SU-DHL-6 (cell line): ENCODE results near the gene DIS3L2.

Experiments used
- H2AFZ ChIP-seq: fragments of 200-600 bp; sonication (generic); 2 replicates; pipeline ENCODE4 v1.6.1; 2014; ENCODE audit warnings: low read depth, mild to moderate bottlenecking, moderate library complexity, mixed read lengths, antibody characterized with exemption, low read length; ENCODE audit not compliant: severe bottlenecking
- H3F3A ChIP-seq: fragments of 200-600 bp; shearing (Covaris generic); 2 replicates; pipeline ENCODE4 v1.6.0; 2016; ENCODE audit warnings: antibody characterized with exemption, mild to moderate bottlenecking; ENCODE audit not compliant: insufficient read depth
- H3K27ac ChIP-seq: fragments of 200-600 bp; sonication (generic); 2 replicates; pipeline ENCODE4 v1.5.1; 2016; ENCODE audit warnings: low read depth, mild to moderate bottlenecking, low read length, moderate library complexity, mixed read lengths
- H3K27me3 ChIP-seq: fragments of 200-600 bp; sonication (generic), shearing (Covaris generic); 2 replicates; pipeline ENCODE4 v1.6.0; 2014; ENCODE audit warnings: mild to moderate bottlenecking, low read length
- H3K36me3 ChIP-seq: fragments of 200-600 bp; sonication (generic); 2 replicates; pipeline ENCODE4 v1.6.1; 2014; ENCODE audit warnings: mild to moderate bottlenecking, low read length, mixed read lengths
- H3K4me2 ChIP-seq: fragments of 300-600, 200-600 bp; shearing (Covaris generic), sonication (generic); 2 replicates; pipeline ENCODE4 v1.6.0; 2014; ENCODE audit warnings: low read length, low read depth, mild to moderate bottlenecking; ENCODE audit not compliant: poor library complexity, severe bottlenecking
- H3K4me3 ChIP-seq: fragments of 200-600 bp; sonication (generic); 2 replicates; pipeline ENCODE4 v1.5.1; 2014; ENCODE audit warnings: antibody characterized with exemption, low read length, mild to moderate bottlenecking, mixed read lengths; ENCODE audit not compliant: insufficient read depth, poor library complexity, severe bottlenecking
- H3K79me2 ChIP-seq: fragments of 200-600 bp; sonication (generic); 2 replicates; pipeline ENCODE4 v1.6.1; 2014; ENCODE audit warnings: mild to moderate bottlenecking, low read length, moderate library complexity; ENCODE audit not compliant: insufficient read depth
- H3K9ac ChIP-seq: fragments of 200-600 bp; sonication (generic); 2 replicates; pipeline ENCODE4 v1.7.0; 2014; ENCODE audit warnings: mild to moderate bottlenecking, low read length
- H3K9me2 ChIP-seq: fragments of 200-600 bp; sonication (generic); replicated peaks from 2 replicates; pipeline ENCODE4 v1.6.1; 2014; ENCODE audit warnings: low read length; ENCODE audit not compliant: insufficient read depth
- H3K9me3 ChIP-seq: fragments of 200-600 bp; sonication (generic); 2 replicates; pipeline ENCODE4 v1.6.1; 2014; ENCODE audit warnings: low read length, mixed read lengths; ENCODE audit not compliant: insufficient read depth
- H4K20me1 ChIP-seq: fragments of 200-600 bp; sonication (generic); 2 replicates; pipeline ENCODE4 v1.6.1; 2014; ENCODE audit warnings: low read depth, mild to moderate bottlenecking, antibody characterized with exemption, low read length, moderate library complexity, mixed read lengths
- EZH2phosphoT487 ChIP-seq: fragments of 200-600 bp; sonication (generic), shearing (Covaris generic); conservative IDR thresholded peaks from 2 replicates; pipeline ENCODE4 v1.6.1; 2018; ENCODE audit warnings: mild to moderate bottlenecking, antibody characterized with exemption, low read length, moderate library complexity, mixed read lengths
- TF ChIP-seq, protein P1 (sequence below): fragments of 200-600 bp; sonication (generic); IDR thresholded peaks from one replicate; pipeline ENCODE4 v1.5.1; 2017; ENCODE audit warnings: antibody characterized with exemption, mild to moderate bottlenecking, low read length, moderate library complexity; ENCODE audit not compliant: insufficient read depth, poor library complexity, severe bottlenecking

The DIS3L2 gene

DNA sequence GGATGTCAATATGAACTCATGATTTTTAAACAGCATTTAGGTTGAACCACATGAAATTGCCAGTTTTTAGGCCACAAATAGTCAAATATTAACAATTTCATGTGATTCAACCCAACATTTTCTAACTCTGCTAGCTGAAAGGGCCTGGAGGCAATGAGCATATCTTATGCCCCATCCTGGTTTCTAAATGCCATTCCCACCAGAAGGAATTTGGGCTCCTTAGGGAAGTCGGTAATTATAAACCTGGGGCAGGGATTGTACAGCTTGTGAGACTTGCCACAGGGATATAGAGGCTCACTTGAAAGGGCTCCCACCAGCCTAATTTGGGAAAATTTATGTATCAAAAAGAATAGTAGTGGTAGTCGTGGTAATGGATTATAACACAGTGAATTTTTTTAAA lies 238.7 kb downstream of the DIS3L2 start:
- Histone ChIP-seq H3K27ac (no peak overlapping the region), H3F3A (no peaks in the 10 kb centered on the region), H3K36me3 (no peaks in the 10 kb centered on the region), H3K4me2 (no peak overlapping the region), H2AFZ (no peak overlapping the region), H3K9ac (no peak overlapping the region), H3K4me3 (no peak overlapping the region), H3K79me2 (no peaks in the 10 kb centered on the region), H4K20me1 (no peaks in the 10 kb centered on the region), H3K9me3 (no peaks in the 10 kb centered on the region), H3K27me3 (no peaks in the 10 kb centered on the region), H3K9me2 (no peaks in the 10 kb centered on the region)
- TF ChIP-seq EZH2phosphoT487, result no peak
- TF ChIP-seq, protein P1, sequence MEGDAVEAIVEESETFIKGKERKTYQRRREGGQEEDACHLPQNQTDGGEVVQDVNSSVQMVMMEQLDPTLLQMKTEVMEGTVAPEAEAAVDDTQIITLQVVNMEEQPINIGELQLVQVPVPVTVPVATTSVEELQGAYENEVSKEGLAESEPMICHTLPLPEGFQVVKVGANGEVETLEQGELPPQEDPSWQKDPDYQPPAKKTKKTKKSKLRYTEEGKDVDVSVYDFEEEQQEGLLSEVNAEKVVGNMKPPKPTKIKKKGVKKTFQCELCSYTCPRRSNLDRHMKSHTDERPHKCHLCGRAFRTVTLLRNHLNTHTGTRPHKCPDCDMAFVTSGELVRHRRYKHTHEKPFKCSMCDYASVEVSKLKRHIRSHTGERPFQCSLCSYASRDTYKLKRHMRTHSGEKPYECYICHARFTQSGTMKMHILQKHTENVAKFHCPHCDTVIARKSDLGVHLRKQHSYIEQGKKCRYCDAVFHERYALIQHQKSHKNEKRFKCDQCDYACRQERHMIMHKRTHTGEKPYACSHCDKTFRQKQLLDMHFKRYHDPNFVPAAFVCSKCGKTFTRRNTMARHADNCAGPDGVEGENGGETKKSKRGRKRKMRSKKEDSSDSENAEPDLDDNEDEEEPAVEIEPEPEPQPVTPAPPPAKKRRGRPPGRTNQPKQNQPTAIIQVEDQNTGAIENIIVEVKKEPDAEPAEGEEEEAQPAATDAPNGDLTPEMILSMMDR, result no peak

DNA sequence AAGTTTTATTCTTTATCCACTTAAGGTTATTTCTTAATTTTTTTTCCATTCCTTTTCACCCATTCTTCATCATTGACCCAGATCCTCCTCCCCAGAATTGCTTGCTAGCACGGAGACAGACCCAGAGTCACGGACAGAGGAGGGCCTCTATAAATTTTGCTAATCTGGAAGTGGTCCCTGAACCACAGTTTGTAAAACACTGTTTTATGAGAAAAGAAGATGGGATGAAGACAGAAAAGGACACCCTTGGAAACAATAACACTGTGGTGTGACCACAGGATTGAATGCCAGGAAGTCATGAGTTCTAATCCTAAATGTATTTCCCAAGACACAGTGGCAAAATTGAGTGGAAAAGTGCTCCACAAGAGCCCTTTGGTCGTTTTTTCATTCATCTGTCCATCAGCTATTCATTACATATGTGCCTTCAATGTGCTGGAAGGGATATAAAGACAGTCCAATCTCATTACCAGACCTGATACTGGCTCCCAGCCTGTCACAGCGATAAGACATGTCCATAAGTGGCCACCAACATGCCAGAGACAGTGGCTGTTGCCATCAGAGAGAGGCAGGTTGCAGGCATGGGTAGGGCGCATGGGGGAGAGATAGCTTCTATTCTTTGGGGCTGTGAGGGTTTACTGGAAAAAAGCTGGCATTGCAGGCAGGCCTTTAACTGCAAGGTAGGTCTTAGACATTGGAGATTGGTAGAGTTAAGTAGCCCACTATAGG lies 241.8 kb downstream of the DIS3L2 start:
- no peak overlapping the region for H2AFZ ChIP-seq
- no peak overlapping the region for H3K27ac ChIP-seq
- no peaks in the 10 kb centered on the region for H4K20me1 ChIP-seq
- no peaks in the 10 kb centered on the region for H3F3A ChIP-seq
- no peak overlapping the region for H3K9ac ChIP-seq
- H3K4me3 ChIP-seq, result no peak overlapping the region
- H3K36me3 ChIP-seq, result no peaks in the 10 kb centered on the region
- H3K9me3 ChIP-seq, result no peaks in the 10 kb centered on the region
- H3K27me3 ChIP-seq, result no peaks in the 10 kb centered on the region
- H3K9me2 ChIP-seq, result no peaks in the 10 kb centered on the region
- no peak overlapping the region for H3K4me2 ChIP-seq
- no peaks in the 10 kb centered on the region for H3K79me2 ChIP-seq
- TF ChIP-seq, protein P1, result no peak
- TF ChIP-seq EZH2phosphoT487, result no peak

DNA sequence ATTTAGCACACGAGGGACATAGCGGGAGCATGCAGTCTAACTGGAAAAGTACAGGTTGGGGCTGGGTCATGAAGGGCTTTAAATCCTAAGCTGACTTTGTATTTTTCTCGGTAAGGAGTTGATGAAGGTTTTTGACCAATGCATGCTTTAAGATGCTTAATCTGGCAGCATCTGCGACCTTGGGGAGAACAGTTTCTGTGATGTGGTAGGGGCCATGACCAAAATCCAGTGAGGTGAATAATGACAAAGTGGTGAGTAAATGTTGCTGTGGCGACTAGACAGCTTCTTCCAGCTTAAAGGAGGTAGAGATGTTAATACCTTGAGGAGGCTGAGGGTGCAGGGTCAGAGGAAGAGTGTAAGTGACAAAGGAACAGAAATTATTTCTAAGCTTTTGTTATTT lies 242.4 kb downstream of the DIS3L2 start:
- H3K4me2 ChIP-seq, result no peak overlapping the region
- no peak overlapping the region for H2AFZ ChIP-seq
- no peaks in the 10 kb centered on the region for H3F3A ChIP-seq
- no peaks in the 10 kb centered on the region for H3K79me2 ChIP-seq
- TF ChIP-seq EZH2phosphoT487, result no peak
- TF ChIP-seq, protein P1, result no peak
- H3K9ac ChIP-seq, result no peak overlapping the region
- H4K20me1 ChIP-seq, result no peaks in the 10 kb centered on the region
- H3K4me3 ChIP-seq, result no peak overlapping the region
- H3K27ac ChIP-seq, result no peak overlapping the region
- no peaks in the 10 kb centered on the region for H3K27me3 ChIP-seq
- no peaks in the 10 kb centered on the region for H3K9me2 ChIP-seq
- H3K36me3 ChIP-seq, result no peaks in the 10 kb centered on the region
- no peaks in the 10 kb centered on the region for H3K9me3 ChIP-seq
